Measurements from ENCODE around the gene SLC49A4.

Gene SLC49A4

GRCh38 chr3:122880624-122881023 is 85.8 kb downstream of the SLC49A4 start:
- Histone ChIP-seq H4K8ac (ENCODE audit: low read length) (no peak overlapping the region), H4K91ac (ENCODE audit: low read length) (no peak overlapping the region), H3K23ac (ENCODE audit: low read length in 2 of 2) (no peak overlapping the region)

GRCh38 chr3:122882361-122882947 is 87.6 kb downstream of the SLC49A4 start:
- no peak overlapping the region for H3K18ac ChIP-seq (ENCODE audit: low read depth in 1 of 2, low read length in 2 of 2)
- H3K9ac ChIP-seq (ENCODE audit: low read length): no peak overlapping the region
- no peak overlapping the region for H2BK120ac ChIP-seq (ENCODE audit: low read depth, low read length)
- H3K9me3 ChIP-seq (ENCODE audit: control insufficient read depth, low read length): no peaks in the 10 kb centered on the region
- no peak overlapping the region for H3K4me2 ChIP-seq (ENCODE audit: low read length, poor library complexity, severe bottlenecking)
- no peak overlapping the region for H2AK5ac ChIP-seq (ENCODE audit: low read length, severe bottlenecking)
- H3K79me1 ChIP-seq (replicated peaks; ENCODE audit: low read length, poor library complexity, severe bottlenecking): no peaks in the 10 kb centered on the region
- H4K91ac ChIP-seq (ENCODE audit: low read length): no peak overlapping the region
- no peak overlapping the region for H2BK12ac ChIP-seq (ENCODE audit: low read length in 2 of 2)
- 60% methylated on average over 1 of the region's 2 CpGs for WGBS
- no peaks in the 10 kb centered on the region for H3K27me3 ChIP-seq (ENCODE audit: control insufficient read depth in 1 of 2, insufficient read depth in 1 of 2, low read length in 2 of 2)
- no peak overlapping the region for H3K14ac ChIP-seq (ENCODE audit: low read length in 2 of 2)
- no peak overlapping the region for H2BK15ac ChIP-seq (ENCODE audit: low read depth, poor library complexity, severe bottlenecking)
- DNase-seq: no peak
- H3K4me3 ChIP-seq (ENCODE audit: insufficient read depth in 1 of 2, low read depth in 1 of 2, low read length in 2 of 2): no peak overlapping the region
- no peak overlapping the region for H4K8ac ChIP-seq (ENCODE audit: low read length)
- no peak overlapping the region for H3K23ac ChIP-seq (ENCODE audit: low read length in 2 of 2)
- peaks cover 3 to 20% of the 10 kb centered on the region in 2 experiments for H3K36me3 ChIP-seq (ENCODE audit: control insufficient read depth in 1 of 2, insufficient read depth in 2 of 2, low read depth in 1 of 2, low read length in 2 of 2)
- H3K27ac ChIP-seq (ENCODE audit: low read length, poor library complexity, severe bottlenecking): no peak overlapping the region
- H2AFZ ChIP-seq (ENCODE audit: low read depth, low read length): no peak overlapping the region
- no peak overlapping the region for H3K4ac ChIP-seq (ENCODE audit: low read depth in 1 of 2, low read length in 2 of 2)
- H2BK5ac ChIP-seq (ENCODE audit: low read depth, low read length, poor library complexity, severe bottlenecking): no peak overlapping the region
- H3K4me1 ChIP-seq (ENCODE audit: control insufficient read depth, insufficient read depth, low read depth, low read length): no peaks in the 10 kb centered on the region

More at GRCh38 chr3:122880624-122881023, 85.8 kb downstream of the SLC49A4 start:
- Histone ChIP-seq H2AFZ (ENCODE audit: low read depth, low read length) (no peak overlapping the region), H3K27ac (ENCODE audit: low read length, poor library complexity, severe bottlenecking) (no peak overlapping the region), H2BK120ac (ENCODE audit: low read depth, low read length) (no peak overlapping the region), H3K4ac (ENCODE audit: low read depth in 1 of 2, low read length in 2 of 2) (no peak overlapping the region), H3K9ac (ENCODE audit: low read length) (no peak overlapping the region), H3K79me1 (replicated peaks; ENCODE audit: low read length, poor library complexity, severe bottlenecking) (no peaks in the 10 kb centered on the region), H3K18ac (ENCODE audit: low read depth in 1 of 2, low read length in 2 of 2) (no peak overlapping the region), H3K27me3 (ENCODE audit: control insufficient read depth in 1 of 2, insufficient read depth in 1 of 2, low read length in 2 of 2) (no peaks in the 10 kb centered on the region), H3K9me3 (ENCODE audit: control insufficient read depth, low read length) (no peaks in the 10 kb centered on the region), H2BK5ac (ENCODE audit: low read depth, low read length, poor library complexity, severe bottlenecking) (no peak overlapping the region), H3K4me3 (ENCODE audit: insufficient read depth in 1 of 2, low read depth in 1 of 2, low read length in 2 of 2) (no peak overlapping the region), H2BK15ac (ENCODE audit: low read depth, poor library complexity, severe bottlenecking) (no peak overlapping the region), H3K4me2 (ENCODE audit: low read length, poor library complexity, severe bottlenecking) (no peak overlapping the region), H3K4me1 (ENCODE audit: control insufficient read depth, insufficient read depth, low read depth, low read length) (no peaks in the 10 kb centered on the region), H3K14ac (ENCODE audit: low read length in 2 of 2) (no peak overlapping the region), H3K36me3 (ENCODE audit: control insufficient read depth in 1 of 2, insufficient read depth in 2 of 2, low read depth in 1 of 2, low read length in 2 of 2) (peaks cover 3 to 20% of the 10 kb centered on the region in 2 experiments), H2BK12ac (ENCODE audit: low read length in 2 of 2) (no peak overlapping the region), H2AK5ac (ENCODE audit: low read length, severe bottlenecking) (no peak overlapping the region)
- DNase-seq: no peak
- WGBS: 87% methylated on average over 3 of the region's 4 CpGs

GRCh38 chr3:122886251-122886650 is 91.4 kb downstream of the SLC49A4 start:
- Histone ChIP-seq H3K27me3 (ENCODE audit: control insufficient read depth in 1 of 2, insufficient read depth in 1 of 2, low read length in 2 of 2) (peaks cover 0 to 4% of the 10 kb centered on the region in 2 experiments), H4K91ac (ENCODE audit: low read length) (no peak overlapping the region), H3K18ac (ENCODE audit: low read depth in 1 of 2, low read length in 2 of 2) (no peak overlapping the region), H2AK5ac (ENCODE audit: low read length, severe bottlenecking) (no peak overlapping the region), H3K14ac (ENCODE audit: low read length in 2 of 2) (no peak overlapping the region), H3K9me3 (ENCODE audit: control insufficient read depth, low read length) (no peaks in the 10 kb centered on the region), H3K23ac (ENCODE audit: low read length in 2 of 2) (no peak overlapping the region), H2BK5ac (ENCODE audit: low read depth, low read length, poor library complexity, severe bottlenecking) (no peak overlapping the region), H2BK15ac (ENCODE audit: low read depth, poor library complexity, severe bottlenecking) (no peak overlapping the region), H3K4me2 (ENCODE audit: low read length, poor library complexity, severe bottlenecking) (no peak overlapping the region), H3K4me3 (ENCODE audit: insufficient read depth in 1 of 2, low read depth in 1 of 2, low read length in 2 of 2) (no peak overlapping the region), H3K9ac (ENCODE audit: low read length) (no peak overlapping the region), H2AFZ (ENCODE audit: low read depth, low read length) (no peak overlapping the region), H3K27ac (ENCODE audit: low read length, poor library complexity, severe bottlenecking) (no peak overlapping the region), H2BK12ac (ENCODE audit: low read length in 2 of 2) (no peak overlapping the region), H4K8ac (ENCODE audit: low read length) (no peak overlapping the region), H3K36me3 (ENCODE audit: control insufficient read depth in 1 of 2, insufficient read depth in 2 of 2, low read depth in 1 of 2, low read length in 2 of 2) (peaks cover 0 to under 1% of the 10 kb centered on the region in 2 experiments), H3K4ac (ENCODE audit: low read depth in 1 of 2, low read length in 2 of 2) (no peak overlapping the region), H3K4me1 (ENCODE audit: control insufficient read depth, insufficient read depth, low read depth, low read length) (no peaks in the 10 kb centered on the region), H3K79me1 (replicated peaks; ENCODE audit: low read length, poor library complexity, severe bottlenecking) (no peaks in the 10 kb centered on the region), H2BK120ac (ENCODE audit: low read depth, low read length) (no peak overlapping the region)
- WGBS: 92% methylated on average over 4 of the region's 4 CpGs
- no peak for DNase-seq

DNA sequence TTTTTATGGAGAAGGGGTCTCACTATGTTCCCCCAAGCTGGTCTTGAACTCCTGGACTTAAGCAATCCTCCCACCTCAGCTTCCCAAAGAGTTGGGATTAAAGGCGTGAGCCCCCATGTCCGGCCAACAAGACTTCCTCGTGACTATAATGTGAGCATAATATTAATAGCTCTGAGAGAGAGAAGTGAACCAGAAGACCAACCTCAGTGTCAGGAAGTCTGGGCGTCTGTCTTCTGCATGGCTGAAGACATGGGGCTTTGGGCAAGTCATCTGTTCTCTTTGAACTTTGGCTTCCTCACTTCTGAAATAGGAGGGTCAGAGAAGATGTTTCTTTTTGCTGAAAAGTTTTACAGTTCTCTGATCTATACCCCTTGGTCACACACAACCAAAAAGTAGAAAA is 92.1 kb downstream of the SLC49A4 start:
- no peak overlapping the region for H2AK5ac ChIP-seq (ENCODE audit: low read length, severe bottlenecking)
- DNase-seq: no peak
- H3K9ac ChIP-seq (ENCODE audit: low read length): no peak overlapping the region
- H3K36me3 ChIP-seq (ENCODE audit: control insufficient read depth in 1 of 2, insufficient read depth in 2 of 2, low read depth in 1 of 2, low read length in 2 of 2): no peaks in the 10 kb centered on the region
- H3K23ac ChIP-seq (ENCODE audit: low read length in 2 of 2): no peak overlapping the region
- no peak overlapping the region for H2BK12ac ChIP-seq (ENCODE audit: low read length in 2 of 2)
- no peaks in the 10 kb centered on the region for H3K79me1 ChIP-seq (replicated peaks; ENCODE audit: low read length, poor library complexity, severe bottlenecking)
- no peak overlapping the region for H3K4me3 ChIP-seq (ENCODE audit: insufficient read depth in 1 of 2, low read depth in 1 of 2, low read length in 2 of 2)
- no peak overlapping the region for H4K91ac ChIP-seq (ENCODE audit: low read length)
- no peak overlapping the region for H2BK15ac ChIP-seq (ENCODE audit: low read depth, poor library complexity, severe bottlenecking)
- no peak overlapping the region for H2BK5ac ChIP-seq (ENCODE audit: low read depth, low read length, poor library complexity, severe bottlenecking)
- no peak overlapping the region for H3K27ac ChIP-seq (ENCODE audit: low read length, poor library complexity, severe bottlenecking)
- H3K9me3 ChIP-seq (ENCODE audit: control insufficient read depth, low read length): no peaks in the 10 kb centered on the region
- peaks cover 0 to 4% of the 10 kb centered on the region in 2 experiments for H3K27me3 ChIP-seq (ENCODE audit: control insufficient read depth in 1 of 2, insufficient read depth in 1 of 2, low read length in 2 of 2)
- H3K4me1 ChIP-seq (ENCODE audit: control insufficient read depth, insufficient read depth, low read depth, low read length): no peaks in the 10 kb centered on the region
- no peak overlapping the region for H3K4ac ChIP-seq (ENCODE audit: low read depth in 1 of 2, low read length in 2 of 2)
- H2BK120ac ChIP-seq (ENCODE audit: low read depth, low read length): no peak overlapping the region
- H2AFZ ChIP-seq (ENCODE audit: low read depth, low read length): no peak overlapping the region
- H3K18ac ChIP-seq (ENCODE audit: low read depth in 1 of 2, low read length in 2 of 2): no peak overlapping the region
- H3K4me2 ChIP-seq (ENCODE audit: low read length, poor library complexity, severe bottlenecking): no peak overlapping the region
- no peak overlapping the region for H3K14ac ChIP-seq (ENCODE audit: low read length in 2 of 2)
- WGBS: 93% methylated on average over 4 of the region's 4 CpGs
- no peak overlapping the region for H4K8ac ChIP-seq (ENCODE audit: low read length)

All from mesenchymal stem cell (in vitro differentiated cells and primary cell).